ENCODE measurements around the gene LTBP4.
"Not testable (repeated sequence)": the region's sequence is repeated elsewhere in the genome, so short reads cannot be mapped to it uniquely, and the experiment has no call there.

Gene LTBP4

DNA sequence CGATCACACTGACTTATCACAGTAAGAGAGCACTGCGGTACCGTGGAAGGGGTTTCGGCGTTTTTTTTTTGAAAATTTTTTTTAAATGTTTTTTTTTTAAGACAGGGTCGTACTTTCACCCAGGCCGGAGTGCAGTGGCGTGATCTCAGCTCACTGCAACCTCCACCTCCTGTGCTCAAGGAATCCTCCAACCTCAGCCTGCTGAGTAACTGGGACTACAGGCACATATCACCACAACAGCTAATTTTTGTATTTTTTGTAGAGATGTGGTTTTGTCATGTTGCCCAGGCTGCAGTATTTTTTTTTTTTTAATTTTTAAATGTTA, 19.0 kb downstream of the LTBP4 start:
- TF ChIP-seq, protein P1, sequence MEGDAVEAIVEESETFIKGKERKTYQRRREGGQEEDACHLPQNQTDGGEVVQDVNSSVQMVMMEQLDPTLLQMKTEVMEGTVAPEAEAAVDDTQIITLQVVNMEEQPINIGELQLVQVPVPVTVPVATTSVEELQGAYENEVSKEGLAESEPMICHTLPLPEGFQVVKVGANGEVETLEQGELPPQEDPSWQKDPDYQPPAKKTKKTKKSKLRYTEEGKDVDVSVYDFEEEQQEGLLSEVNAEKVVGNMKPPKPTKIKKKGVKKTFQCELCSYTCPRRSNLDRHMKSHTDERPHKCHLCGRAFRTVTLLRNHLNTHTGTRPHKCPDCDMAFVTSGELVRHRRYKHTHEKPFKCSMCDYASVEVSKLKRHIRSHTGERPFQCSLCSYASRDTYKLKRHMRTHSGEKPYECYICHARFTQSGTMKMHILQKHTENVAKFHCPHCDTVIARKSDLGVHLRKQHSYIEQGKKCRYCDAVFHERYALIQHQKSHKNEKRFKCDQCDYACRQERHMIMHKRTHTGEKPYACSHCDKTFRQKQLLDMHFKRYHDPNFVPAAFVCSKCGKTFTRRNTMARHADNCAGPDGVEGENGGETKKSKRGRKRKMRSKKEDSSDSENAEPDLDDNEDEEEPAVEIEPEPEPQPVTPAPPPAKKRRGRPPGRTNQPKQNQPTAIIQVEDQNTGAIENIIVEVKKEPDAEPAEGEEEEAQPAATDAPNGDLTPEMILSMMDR (IDR thresholded peaks at IDR 0.05; ENCODE audit: insufficient read depth, low read depth, low read length, missing control alignments): no peak
- DNase-seq (ENCODE audit: low read depth): no peak
- no peak overlapping the region for H3K4me3 ChIP-seq (ENCODE audit: low read depth, low read length)

DNA sequence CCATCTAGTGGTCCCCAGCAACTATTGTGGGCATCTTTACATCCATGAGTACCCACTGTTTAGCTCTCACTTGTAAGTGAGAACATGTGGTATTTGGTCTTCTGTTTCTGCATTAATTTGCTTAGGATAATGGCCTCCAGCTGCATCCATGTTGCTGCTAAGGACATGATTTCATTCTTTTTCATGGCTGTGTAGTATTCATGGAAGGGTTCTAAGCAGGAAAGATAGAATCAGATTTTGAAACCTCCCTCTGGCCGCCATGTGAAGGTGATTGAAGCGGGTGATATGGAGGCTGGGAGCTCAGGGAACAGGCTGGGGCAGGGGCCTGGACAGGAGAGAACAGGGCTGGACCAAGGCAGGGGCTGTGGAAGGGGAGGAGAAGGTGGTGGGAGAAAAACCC, 20.1 kb downstream of the LTBP4 start:
- H3K4me3 ChIP-seq (ENCODE audit: low read depth, low read length): no peak overlapping the region
- TF ChIP-seq, protein P1 (IDR thresholded peaks at IDR 0.05; ENCODE audit: insufficient read depth, low read depth, low read length, missing control alignments): no peak
- no peak for DNase-seq (ENCODE audit: low read depth)

DNA sequence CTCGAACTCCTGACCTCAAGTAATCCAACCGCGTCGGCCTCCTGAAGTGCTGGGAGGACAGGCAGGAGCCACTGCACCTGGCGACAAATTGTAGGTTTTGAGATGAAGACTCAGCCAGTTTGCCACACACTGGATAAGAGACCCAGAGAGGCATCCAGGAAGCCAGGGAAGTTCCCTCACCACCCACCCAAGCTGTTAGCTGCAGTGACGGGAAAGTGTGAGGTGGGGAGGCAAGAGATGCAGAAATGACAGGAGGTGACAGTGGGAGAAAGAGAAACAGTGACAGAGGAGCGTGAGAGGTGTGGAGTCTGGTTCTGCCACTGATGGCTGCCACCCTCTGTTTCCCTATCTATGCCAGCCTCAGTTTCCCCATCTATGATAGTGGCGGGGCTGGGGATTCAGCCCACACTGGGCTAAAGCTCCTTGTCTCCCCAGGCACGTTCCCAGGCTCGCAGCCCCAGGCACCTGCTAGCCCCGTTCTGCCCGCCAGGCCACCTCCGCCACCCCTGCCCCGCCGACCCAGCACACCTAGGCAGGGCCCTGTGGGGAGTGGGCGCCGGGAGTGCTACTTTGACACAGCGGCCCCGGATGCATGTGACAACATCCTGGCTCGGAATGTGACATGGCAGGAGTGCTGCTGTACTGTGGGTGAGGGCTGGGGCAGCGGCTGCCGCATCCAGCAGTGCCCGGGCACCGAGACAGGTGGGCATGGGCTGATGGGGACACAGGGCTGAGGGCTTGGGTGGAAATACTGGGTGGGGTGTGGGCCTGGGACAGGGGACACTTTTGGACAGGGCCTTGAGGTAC, 21.0 kb downstream of the LTBP4 start:
- TF ChIP-seq, protein P1 (IDR thresholded peaks at IDR 0.05; ENCODE audit: insufficient read depth, low read depth, low read length, missing control alignments): no peak
- H3K4me3 ChIP-seq (ENCODE audit: low read depth, low read length): no peak overlapping the region
- no peak for DNase-seq (ENCODE audit: low read depth)

DNA sequence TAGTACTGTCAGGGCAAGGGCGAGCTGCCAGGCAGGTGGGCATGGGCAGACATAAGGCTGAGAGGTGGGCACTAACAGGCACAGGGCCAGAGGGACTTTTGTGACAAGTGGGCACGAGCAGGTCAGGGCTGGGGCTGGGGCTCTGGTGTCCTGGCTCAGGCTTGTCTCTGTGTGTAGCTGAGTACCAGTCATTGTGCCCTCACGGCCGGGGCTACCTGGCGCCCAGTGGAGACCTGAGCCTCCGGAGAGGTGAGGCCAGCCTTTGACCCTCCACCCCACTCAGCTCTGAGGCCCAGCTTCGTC, 21.6 kb downstream of the LTBP4 start:
- H3K4me3 ChIP-seq (ENCODE audit: low read depth, low read length): no peak overlapping the region
- TF ChIP-seq, protein P1 (IDR thresholded peaks at IDR 0.05; ENCODE audit: insufficient read depth, low read depth, low read length, missing control alignments): no peak
- no peak for DNase-seq (ENCODE audit: low read depth)

DNA sequence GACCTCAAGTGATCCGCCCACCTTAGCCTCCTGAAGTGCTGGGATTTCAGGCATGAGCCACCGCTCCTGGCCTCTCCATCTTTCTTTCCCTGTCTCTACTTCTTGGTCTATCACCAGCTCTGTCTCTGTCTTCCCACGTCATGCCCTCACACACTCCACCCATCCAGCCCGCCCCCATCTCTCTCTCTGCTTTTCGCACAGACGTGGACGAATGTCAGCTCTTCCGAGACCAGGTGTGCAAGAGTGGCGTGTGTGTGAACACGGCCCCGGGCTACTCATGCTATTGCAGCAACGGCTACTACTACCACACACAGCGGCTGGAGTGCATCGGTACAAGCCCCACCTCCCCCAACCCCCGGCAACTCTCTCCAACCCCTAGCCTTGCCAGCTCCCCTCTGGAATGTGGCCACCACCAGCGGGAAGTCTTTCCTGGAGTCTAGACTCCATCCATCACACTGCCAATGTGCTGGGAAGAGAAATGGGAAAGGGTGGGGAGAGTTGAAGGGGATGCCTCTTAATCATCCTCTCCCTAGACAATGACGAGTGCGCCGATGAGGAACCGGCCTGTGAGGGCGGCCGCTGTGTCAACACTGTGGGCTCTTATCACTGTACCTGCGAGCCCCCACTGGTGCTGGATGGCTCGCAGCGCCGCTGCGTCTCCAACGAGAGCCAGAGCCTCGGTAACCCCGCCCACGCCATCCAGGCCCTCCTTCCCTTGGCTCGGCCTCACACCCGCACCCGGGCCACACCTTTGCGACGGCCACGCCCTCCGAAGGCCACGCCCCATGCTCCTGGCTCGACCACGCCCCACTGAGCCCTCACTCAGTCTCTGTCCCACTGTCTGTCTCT, 22.5 kb downstream of the LTBP4 start:
- no peak for DNase-seq (ENCODE audit: low read depth)
- no peak overlapping the region for H3K4me3 ChIP-seq (ENCODE audit: low read depth, low read length)
- TF ChIP-seq, protein P1 (IDR thresholded peaks at IDR 0.05; ENCODE audit: insufficient read depth, low read depth, low read length, missing control alignments): no peak

DNA sequence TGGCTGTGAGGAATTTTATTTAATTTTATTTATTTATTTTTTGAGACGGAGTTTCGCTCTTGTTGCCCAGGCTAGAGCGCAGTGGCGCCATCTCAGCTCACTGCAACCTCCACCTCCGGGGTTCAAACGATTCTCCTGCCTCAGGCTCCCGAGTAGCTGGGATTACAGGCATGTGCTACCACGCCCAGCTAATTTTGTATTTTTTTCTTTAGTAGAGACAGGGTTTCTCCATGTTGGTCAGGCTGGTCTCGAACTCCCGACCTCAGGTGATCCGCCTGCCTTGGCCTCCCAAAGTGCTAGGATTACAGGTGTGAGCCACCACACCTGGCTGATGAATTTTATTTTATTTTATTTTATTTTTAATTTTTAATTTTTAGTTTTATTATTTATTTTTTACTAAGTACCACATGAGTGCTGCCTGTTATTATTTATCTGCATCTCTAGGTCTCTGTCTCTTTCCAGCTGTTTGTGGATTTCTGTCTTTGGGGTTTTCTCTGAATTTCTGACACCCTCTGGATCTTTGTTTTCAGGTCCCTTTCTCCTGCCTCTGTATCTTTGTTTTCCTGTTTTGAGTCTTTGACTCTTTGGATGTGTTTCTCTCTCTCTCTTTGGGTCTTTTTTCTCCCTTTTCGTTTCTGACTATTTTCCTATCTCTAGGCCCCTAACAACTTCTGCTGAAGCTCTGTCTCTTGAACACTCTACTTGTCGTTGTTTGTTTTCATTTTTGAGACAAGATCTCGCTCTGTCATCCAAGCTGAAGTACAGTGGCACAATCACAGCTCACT, 23.4 kb downstream of the LTBP4 start:
- not testable (repeated sequence) for H3K4me3 ChIP-seq (ENCODE audit: low read depth, low read length); DNase-seq (ENCODE audit: low read depth)
